ENCODE data around the gene CD302.

DNA sequence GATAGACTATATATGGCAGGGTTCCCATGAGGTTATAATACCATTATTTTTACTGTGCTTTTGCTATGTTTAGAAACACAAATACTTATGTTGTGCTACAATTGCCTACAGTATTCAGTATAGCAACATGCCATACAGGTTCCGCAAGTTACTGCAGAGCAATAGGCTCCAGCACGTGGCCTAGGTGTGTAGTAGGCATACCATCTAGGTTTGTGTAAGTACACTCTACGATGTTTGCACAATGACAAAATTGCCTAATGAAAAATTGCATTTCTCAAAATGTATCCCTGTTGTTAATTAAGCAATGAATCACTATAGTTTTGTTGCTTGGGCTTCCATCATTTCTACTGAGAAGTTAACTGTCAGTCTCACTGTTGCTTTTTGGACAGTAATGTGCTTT lies 9.8 kb downstream of the CD302 start:
- TF ChIP-seq, protein P1, sequence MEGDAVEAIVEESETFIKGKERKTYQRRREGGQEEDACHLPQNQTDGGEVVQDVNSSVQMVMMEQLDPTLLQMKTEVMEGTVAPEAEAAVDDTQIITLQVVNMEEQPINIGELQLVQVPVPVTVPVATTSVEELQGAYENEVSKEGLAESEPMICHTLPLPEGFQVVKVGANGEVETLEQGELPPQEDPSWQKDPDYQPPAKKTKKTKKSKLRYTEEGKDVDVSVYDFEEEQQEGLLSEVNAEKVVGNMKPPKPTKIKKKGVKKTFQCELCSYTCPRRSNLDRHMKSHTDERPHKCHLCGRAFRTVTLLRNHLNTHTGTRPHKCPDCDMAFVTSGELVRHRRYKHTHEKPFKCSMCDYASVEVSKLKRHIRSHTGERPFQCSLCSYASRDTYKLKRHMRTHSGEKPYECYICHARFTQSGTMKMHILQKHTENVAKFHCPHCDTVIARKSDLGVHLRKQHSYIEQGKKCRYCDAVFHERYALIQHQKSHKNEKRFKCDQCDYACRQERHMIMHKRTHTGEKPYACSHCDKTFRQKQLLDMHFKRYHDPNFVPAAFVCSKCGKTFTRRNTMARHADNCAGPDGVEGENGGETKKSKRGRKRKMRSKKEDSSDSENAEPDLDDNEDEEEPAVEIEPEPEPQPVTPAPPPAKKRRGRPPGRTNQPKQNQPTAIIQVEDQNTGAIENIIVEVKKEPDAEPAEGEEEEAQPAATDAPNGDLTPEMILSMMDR (IDR thresholded peaks at IDR 0.05; ENCODE audit: insufficient read depth, low read depth, low read length) = no peak
- TF ChIP-seq EZH2 (IDR thresholded peaks at IDR 0.05; ENCODE audit: insufficient read depth, low read length) = no peak

All from astrocyte (in vitro differentiated cells and primary cell).